A673 (cell line): ENCODE results near the gene KLRF2. TPM values are rescaled to one million over a fixed set of nuclear protein-coding genes. Genes with fewer than 3 reads are reported as not detected.

ENCODE experiments used
- BruUV-seq: library from RNA; stranded (reverse); fragments of 400-500 nt; replicated peaks from 2 replicates; lab custom pipeline; 2021; lab: Mats Ljungman, UMichigan
- CTCF ChIA-PET: fragments of 300-600 bp; sonication (Branson Sonifier 250); formaldehyde crosslinking; loops from one replicate; lab custom pipeline; 2022; ENCODE audit warnings: antibody characterized with exemption; lab: Charles Lee
- POLR2A ChIA-PET: fragments of 300-600 bp; sonication (Branson Sonifier 250); formaldehyde crosslinking; loops from one replicate; lab custom pipeline; 2022; ENCODE audit warnings: antibody characterized with exemption; ENCODE audit not compliant: low non-redundant PET; lab: Charles Lee
- DNase-seq: peaks from one replicate; pipeline ENCODE4 v3.0.0-alpha.2; 2015; ENCODE audit warnings: low spot score
- H3K27ac ChIP-seq: fragments of 200-600 bp; sonication (generic); 2 replicates; pipeline ENCODE4 v1.5.1; 2016; ENCODE audit warnings: mixed run types, low read depth, mild to moderate bottlenecking, mixed read lengths, antibody characterized with exemption, low read length; ENCODE audit not compliant: poor library complexity, severe bottlenecking
- H3K27me3 ChIP-seq: fragments of 200-600 bp; sonication (generic); replicated peaks from 2 replicates; pipeline ENCODE4 v1.6.1; 2017; ENCODE audit warnings: mixed run types, low read depth, mild to moderate bottlenecking, mixed read lengths, antibody characterized with exemption, low read length; ENCODE audit not compliant: insufficient read depth, poor library complexity
- H3K36me3 ChIP-seq: fragments of 200-600 bp; sonication (generic); 2 replicates; pipeline ENCODE4 v1.6.1; 2016; ENCODE audit warnings: mixed run types, mild to moderate bottlenecking, mixed read lengths, antibody characterized with exemption, low read length; ENCODE audit not compliant: insufficient read depth, poor library complexity, severe bottlenecking
- H3K4me1 ChIP-seq: fragments of 200-600 bp; sonication (generic); 2 replicates; pipeline ENCODE4 v1.6.1; 2017; ENCODE audit warnings: mixed run types, mild to moderate bottlenecking, mixed read lengths, antibody characterized with exemption, low read length; ENCODE audit not compliant: insufficient read depth, poor library complexity, severe bottlenecking
- H3K4me3 ChIP-seq: fragments of 200-600 bp; sonication (generic); 2 replicates; pipeline ENCODE4 v1.5.1; 2016; ENCODE audit warnings: low read depth, mixed run types, mild to moderate bottlenecking, mixed read lengths, low read length; ENCODE audit not compliant: poor library complexity, severe bottlenecking
- H3K9me3 ChIP-seq: fragments of 200-600 bp; sonication (generic); 2 replicates; pipeline ENCODE4 v1.6.1; 2016; ENCODE audit warnings: mixed run types, low read depth, mild to moderate bottlenecking, mixed read lengths, antibody characterized with exemption, low read length; ENCODE audit not compliant: poor library complexity, severe bottlenecking
- CTCF ChIP-seq: fragments of 300-800, 200-600 bp; sonication (generic); conservative IDR thresholded peaks from 2 replicates; pipeline ENCODE4 v1.5.1; 2017; ENCODE audit warnings: low read depth, mild to moderate bottlenecking, antibody characterized with exemption, low read length, moderate library complexity, mixed read lengths
- EZH2 ChIP-seq: fragments of 200-600 bp; sonication (generic); IDR thresholded peaks from 2 replicates; pipeline ENCODE4 v1.6.1; 2017; ENCODE audit warnings: borderline replicate concordance, low read depth, mild to moderate bottlenecking, mixed read lengths, antibody characterized with exemption, low read length; ENCODE audit not compliant: poor library complexity, severe bottlenecking
- intact Hi-C: fragments of 100-400 bp; cut with micrococcal nuclease; formaldehyde crosslinking; loops from one replicate; pipeline ENCODE4 v1.10.0; 2022; ENCODE audit not compliant: unreplicated experiment
- total RNA-seq: library from RNA; stranded (reverse); gene quantifications from 2 replicates; pipeline ENCODE4 v1.2.3, GENCODE V29; 2021

The KLRF2 gene
- total RNA-seq, 1 experiment from 2014 or later = not detected

- CTCF ChIA-PET = no interaction called here
These were observed 25.1 kb upstream of the KLRF2 start for GRCh38 chr12:9856151-9856550.

GRCh38 chr12:9856894-9857293 is 24.4 kb upstream of the KLRF2 start:
- intact Hi-C loops = no loop called here
- POLR2A ChIA-PET = no interaction called here
- no peaks in the 10 kb centered on the region for H3K36me3 ChIP-seq
- no peaks in the 10 kb centered on the region for H3K27me3 ChIP-seq
- no peaks in the 10 kb centered on the region for H3K4me1 ChIP-seq
- no peak for TF ChIP-seq EZH2
- no peak for TF ChIP-seq CTCF
- no peaks in the 10 kb centered on the region for H3K9me3 ChIP-seq
- no peak for DNase-seq
- CTCF ChIA-PET = no interaction called here
- BruUV-seq = no TSS peak
- no peak overlapping the region for H3K27ac ChIP-seq
- H3K4me3 ChIP-seq = no peak overlapping the region

More at GRCh38 chr12:9856151-9856550, 25.1 kb upstream of the KLRF2 start:
- no peaks in the 10 kb centered on the region for H3K9me3 ChIP-seq
- no peaks in the 10 kb centered on the region for H3K36me3 ChIP-seq
- POLR2A ChIA-PET = no interaction called here
- TF ChIP-seq CTCF (no peak), EZH2 (no peak)
- H3K27me3 ChIP-seq = no peaks in the 10 kb centered on the region
- no peak overlapping the region for H3K27ac ChIP-seq
- DNase-seq = no peak
- H3K4me1 ChIP-seq = no peaks in the 10 kb centered on the region
- intact Hi-C loops = no loop called here
- no TSS peak for BruUV-seq
- no peak overlapping the region for H3K4me3 ChIP-seq

- TF ChIP-seq EZH2 (no peak), CTCF (no peak)
- no peak overlapping the region for H3K4me3 ChIP-seq
- H3K9me3 ChIP-seq = no peaks in the 10 kb centered on the region
- intact Hi-C loops = no loop called here
- no peaks in the 10 kb centered on the region for H3K27me3 ChIP-seq
- H3K36me3 ChIP-seq = no peaks in the 10 kb centered on the region
- ChIA-PET POLR2A (no interaction called here), CTCF (no interaction called here)
- no peak for DNase-seq
- H3K4me1 ChIP-seq = no peaks in the 10 kb centered on the region
- BruUV-seq = no TSS peak
- H3K27ac ChIP-seq = no peak overlapping the region
These were observed 23.2 kb upstream of the KLRF2 start for GRCh38 chr12:9858135-9858534.
